Fibroblast of peridontal ligament (primary cell): ENCODE results near the gene TTLL5.

ENCODE experiments used
- DNase-seq: peaks from one replicate; pipeline ENCODE4 v3.0.0-alpha.2; 2010; ENCODE audit errors: extremely low read depth

Gene TTLL5

GRCh38 chr14:75960231-75960630 lies 299.2 kb downstream of the TTLL5 start:
- no peak for DNase-seq

GRCh38 chr14:75961662-75962061 lies 300.6 kb downstream of the TTLL5 start:
- DNase-seq: no peak

GRCh38 chr14:75967866-75968265 lies 306.8 kb downstream of the TTLL5 start:
- no peak for DNase-seq

- peak; percentile 74 for DNase-seq
These were observed 307.4 kb downstream of the TTLL5 start for GRCh38 chr14:75968456-75968855.

GRCh38 chr14:75969126-75969525 lies 308.1 kb downstream of the TTLL5 start:
- no peak for DNase-seq

GRCh38 chr14:75969891-75970290 lies 308.8 kb downstream of the TTLL5 start:
- no peak for DNase-seq

GRCh38 chr14:75970989-75971388 lies 309.9 kb downstream of the TTLL5 start:
- no peak for DNase-seq

GRCh38 chr14:75971509-75971908 lies 310.5 kb downstream of the TTLL5 start:
- no peak for DNase-seq

- DNase-seq: no peak
These were observed 311.9 kb downstream of the TTLL5 start for GRCh38 chr14:75972801-75973421.

GRCh38 chr14:75976826-75977581 lies 316.0 kb downstream of the TTLL5 start:
- DNase-seq: peak; percentile 40

- DNase-seq: no peak
These were observed 316.5 kb downstream of the TTLL5 start for GRCh38 chr14:75977582-75977943.

- DNase-seq: no peak
These were observed 317.2 kb downstream of the TTLL5 start for GRCh38 chr14:75978249-75978731.

GRCh38 chr14:75979071-75979571 lies 318.1 kb downstream of the TTLL5 start:
- peak; percentile 52 for DNase-seq

GRCh38 chr14:75979648-75980565 lies 318.9 kb downstream of the TTLL5 start:
- DNase-seq: no peak

GRCh38 chr14:75980856-75981255 lies 319.8 kb downstream of the TTLL5 start:
- DNase-seq: no peak

- peak; percentile 95 for DNase-seq
These were observed 320.6 kb downstream of the TTLL5 start, which contains the start of gene TGFB3 for GRCh38 chr14:75981426-75982265. TSS of gene TGFB3 (minus strand) at chr14:75981995. CDS start at chr14:75980893, 1,102 bp downstream.

- DNase-seq: peak; percentile 81
These were observed 321.4 kb downstream of the TTLL5 start for GRCh38 chr14:75982266-75983018.

GRCh38 chr14:75983019-75983358 lies 321.9 kb downstream of the TTLL5 start:
- no peak for DNase-seq

GRCh38 chr14:75984674-75985073 lies 323.6 kb downstream of the TTLL5 start:
- no peak for DNase-seq
